Activated CD4-positive, alpha-beta memory T cell treated with anti-CD3 and anti-CD28 coated beads, Interleukin-2, amount 10 ng/mL, durations not matched to agents 7 days and 5 days (primary cell): ENCODE data around the gene RPL12. TPM values are rescaled to one million over a fixed set of nuclear protein-coding genes. Genes with fewer than 3 reads are reported as not detected.

Experiments used
- CTCF ChIA-PET: fragments of 350-600 bp; sonication (Branson Sonifier 250); formaldehyde crosslinking; loops from one replicate; lab custom pipeline; 2021; ENCODE audit warnings: antibody characterized with exemption, inconsistent platforms; lab: Charles Lee
- POLR2A ChIA-PET: fragments of 350-600 bp; sonication (Branson Sonifier 250); formaldehyde crosslinking; loops from one replicate; lab custom pipeline; 2021; ENCODE audit warnings: antibody characterized with exemption; lab: Charles Lee
- DNase-seq: peaks from one replicate; pipeline ENCODE4 v3.0.0-alpha.2; 2020
- H3K27ac Mint-ChIP-seq: one replicate; pipeline ENCODE4 v1.8.0; 2021; ENCODE audit warnings: mild to moderate bottlenecking, mixed read lengths
- H3K27me3 Mint-ChIP-seq: one replicate; pipeline ENCODE4 v1.8.0; 2021; ENCODE audit warnings: mixed read lengths
- H3K36me3 Mint-ChIP-seq: one replicate; pipeline ENCODE4 v1.8.0; 2021; ENCODE audit warnings: low read depth, mixed read lengths
- H3K4me1 Mint-ChIP-seq: one replicate; pipeline ENCODE4 v1.8.0; 2021; ENCODE audit warnings: mixed read lengths
- H3K4me3 Mint-ChIP-seq: one replicate; pipeline ENCODE4 v1.8.0; 2021; ENCODE audit warnings: mild to moderate bottlenecking, mixed read lengths
- H3K9me3 Mint-ChIP-seq: one replicate; pipeline ENCODE4 v1.8.0; 2021; ENCODE audit warnings: mixed read lengths
- total RNA-seq, 2 experiments: library from RNA; stranded (reverse); gene quantifications; one replicate each; pipeline ENCODE4 v1.2.3, GENCODE V29; 2021

RPL12 gene
- total RNA-seq, 2 experiments from 2014 or later: 1,379 to 1,395 TPM

DNA sequence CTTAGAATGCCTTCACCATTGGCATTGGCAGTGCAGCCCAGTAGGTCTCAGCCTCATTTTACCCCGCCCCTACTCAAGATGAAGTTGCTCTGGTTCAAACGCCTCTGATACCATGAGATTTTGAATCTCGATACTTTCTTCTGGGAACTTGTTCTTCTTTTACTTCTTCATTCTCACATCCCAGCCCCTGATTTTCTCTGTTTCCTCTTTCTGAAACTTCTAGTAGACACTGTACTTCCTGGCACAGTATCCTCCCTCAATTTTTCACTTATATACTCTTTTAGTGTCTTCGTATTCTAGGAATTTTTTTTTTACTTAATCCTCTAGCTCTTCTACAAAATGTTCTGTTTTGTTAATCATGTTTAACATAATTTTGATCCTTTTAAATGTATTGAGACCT lies 40.1 kb downstream of the RPL12 start:
- peaks cover 4% of the 10 kb centered on the region for H3K27me3 Mint-ChIP-seq
- H3K4me1 Mint-ChIP-seq: peaks cover 2% of the 10 kb centered on the region
- H3K4me3 Mint-ChIP-seq: no peak overlapping the region
- no peak overlapping the region for H3K27ac Mint-ChIP-seq
- CTCF ChIA-PET: interaction anchor here (0.7 kb wide), 1 partner anchor 167 kb away, joined by 3 read pairs; no protein-coding TSS in a partner anchor
- H3K36me3 Mint-ChIP-seq: no peaks in the 10 kb centered on the region
- H3K9me3 Mint-ChIP-seq: no peaks in the 10 kb centered on the region
- POLR2A ChIA-PET: no interaction called here
- no peak for DNase-seq

DNA sequence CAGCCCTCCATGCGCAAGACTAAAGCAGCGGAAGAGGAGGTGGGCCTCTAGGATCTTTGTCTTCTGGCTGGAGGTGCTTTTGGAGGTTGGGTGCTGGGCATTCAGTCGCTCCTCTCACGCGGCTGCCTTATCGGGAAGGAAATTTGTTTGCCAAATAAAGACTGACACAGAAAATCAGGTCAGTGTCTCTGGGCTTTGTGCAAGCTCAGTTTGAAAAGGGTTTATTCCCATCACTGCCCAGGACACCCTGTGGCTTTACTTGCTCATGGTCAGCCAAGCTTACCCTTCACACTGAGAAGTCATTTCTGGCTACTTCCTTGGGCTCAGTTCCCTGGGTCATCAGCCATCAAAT lies 43.7 kb downstream of the RPL12 start:
- CTCF ChIA-PET: interaction anchor here (0.7 to 1.1 kb wide), 3 partner anchors 8 to 141 kb away, joined by 3 to 7 read pairs (median 3); partner anchors contain the start of gene SLC2A8
- Mint-ChIP-seq H3K9me3 (no peaks in the 10 kb centered on the region), H3K27ac (no peak overlapping the region)

DNA sequence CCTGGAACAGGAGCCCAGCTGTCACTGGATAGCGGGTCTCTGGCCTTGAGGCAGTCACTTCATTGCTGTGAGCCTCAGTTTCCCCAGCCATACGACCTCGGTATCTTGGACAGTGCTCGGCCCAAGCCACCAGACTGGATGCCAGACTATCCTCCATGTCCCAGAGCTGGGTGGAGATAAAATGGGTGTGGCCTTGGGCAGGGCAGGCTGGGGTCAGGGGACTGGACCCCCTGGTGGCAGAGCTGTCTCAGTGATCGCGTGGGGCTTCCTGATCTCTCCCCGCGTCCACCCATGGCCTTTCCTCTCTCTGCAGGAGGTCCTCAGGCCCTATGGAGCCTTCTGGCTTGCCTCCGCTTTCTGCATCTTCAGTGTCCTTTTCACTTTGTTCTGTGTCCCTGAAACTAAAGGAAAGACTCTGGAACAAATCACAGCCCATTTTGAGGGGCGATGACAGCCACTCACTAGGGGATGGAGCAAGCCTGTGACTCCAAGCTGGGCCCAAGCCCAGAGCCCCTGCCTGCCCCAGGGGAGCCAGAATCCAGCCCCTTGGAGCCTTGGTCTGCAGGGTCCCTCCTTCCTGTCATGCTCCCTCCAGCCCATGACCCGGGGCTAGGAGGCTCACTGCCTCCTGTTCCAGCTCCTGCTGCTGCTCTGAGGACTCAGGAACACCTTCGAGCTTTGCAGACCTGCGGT lies 44.3 kb downstream of the RPL12 start:
- Mint-ChIP-seq H3K27ac (no peak overlapping the region), H3K27me3 (peaks cover 2% of the 10 kb centered on the region), H3K9me3 (no peaks in the 10 kb centered on the region), H3K36me3 (no peaks in the 10 kb centered on the region), H3K4me1 (peaks cover 2% of the 10 kb centered on the region), H3K4me3 (no peak overlapping the region)
- CTCF ChIA-PET: interaction anchor here (0.7 to 1.1 kb wide), 3 partner anchors 8 to 140 kb away, joined by 3 to 7 read pairs (median 3); partner anchors contain the start of gene SLC2A8
- DNase-seq: no peak
- POLR2A ChIA-PET: no interaction called here

More for the DNA sequence above, 43.7 kb downstream of the RPL12 start:
- no peak for DNase-seq
- Mint-ChIP-seq H3K4me3 (no peak overlapping the region), H3K27me3 (peaks cover 4% of the 10 kb centered on the region), H3K4me1 (peaks cover 2% of the 10 kb centered on the region), H3K36me3 (no peaks in the 10 kb centered on the region)
- POLR2A ChIA-PET: no interaction called here

DNA sequence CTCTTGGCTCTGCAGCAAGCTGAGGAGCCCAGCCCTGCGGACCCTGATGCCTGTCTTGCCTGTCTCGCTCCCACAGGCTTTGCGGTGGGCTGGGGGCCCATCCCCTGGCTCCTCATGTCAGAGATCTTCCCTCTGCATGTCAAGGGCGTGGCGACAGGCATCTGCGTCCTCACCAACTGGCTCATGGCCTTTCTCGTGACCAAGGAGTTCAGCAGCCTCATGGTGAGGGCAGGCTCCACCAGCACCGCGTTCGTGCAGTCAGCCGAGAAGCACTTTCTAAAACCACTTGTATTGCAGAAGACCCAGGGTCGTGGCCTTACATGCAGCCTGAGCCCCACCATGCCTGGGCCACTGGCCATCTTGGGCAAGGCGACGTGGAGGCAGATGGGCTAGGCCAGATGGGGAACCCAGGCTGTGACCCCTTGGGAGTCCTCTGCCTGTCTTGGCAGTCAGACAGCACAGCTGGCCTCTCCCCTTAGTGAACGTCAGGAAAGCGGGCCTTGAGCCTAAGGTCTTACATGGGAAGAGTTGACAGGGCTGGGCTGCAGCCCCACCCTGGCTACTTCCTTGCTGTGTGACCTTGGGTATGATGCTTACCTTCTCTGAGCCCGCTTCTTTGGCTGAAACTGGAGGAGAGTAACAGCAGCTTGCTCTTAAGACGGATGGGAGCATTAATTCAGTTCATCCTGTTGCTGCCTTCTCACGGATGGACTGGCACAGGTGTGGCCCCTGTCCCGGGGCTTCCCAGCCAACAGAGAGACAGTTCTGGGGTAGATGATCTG lies 45.7 kb downstream of the RPL12 start:
- ChIA-PET POLR2A (no interaction called here), CTCF (no interaction called here)
- H3K4me3 Mint-ChIP-seq: no peak overlapping the region
- H3K9me3 Mint-ChIP-seq: no peaks in the 10 kb centered on the region
- no peaks in the 10 kb centered on the region for H3K4me1 Mint-ChIP-seq
- H3K27me3 Mint-ChIP-seq: no peaks in the 10 kb centered on the region
- no peak for DNase-seq
- no peak overlapping the region for H3K27ac Mint-ChIP-seq
- H3K36me3 Mint-ChIP-seq: no peaks in the 10 kb centered on the region

DNA sequence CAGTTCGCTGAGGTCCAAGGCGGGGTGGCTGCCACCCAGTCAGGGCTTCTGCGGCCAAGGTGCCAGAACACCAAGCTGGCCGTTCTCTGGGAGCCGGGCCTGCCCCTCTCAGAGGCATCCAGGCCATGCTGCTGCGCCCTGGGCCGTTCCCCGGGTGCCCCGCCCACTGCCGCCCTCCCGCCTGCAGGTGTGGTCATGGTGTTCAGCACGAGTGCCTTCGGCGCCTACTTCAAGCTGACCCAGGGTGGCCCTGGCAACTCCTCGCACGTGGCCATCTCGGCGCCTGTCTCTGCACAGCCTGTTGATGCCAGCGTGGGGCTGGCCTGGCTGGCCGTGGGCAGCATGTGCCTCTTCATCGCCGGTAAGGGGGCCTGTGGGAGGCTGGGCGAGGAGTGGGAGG lies 46.6 kb downstream of the RPL12 start:
- Mint-ChIP-seq H3K4me1 (no peaks in the 10 kb centered on the region), H3K27ac (no peak overlapping the region), H3K9me3 (no peaks in the 10 kb centered on the region), H3K4me3 (no peak overlapping the region), H3K36me3 (no peaks in the 10 kb centered on the region), H3K27me3 (no peaks in the 10 kb centered on the region)
- ChIA-PET POLR2A (no interaction called here), CTCF (no interaction called here)
- DNase-seq: no peak

DNA sequence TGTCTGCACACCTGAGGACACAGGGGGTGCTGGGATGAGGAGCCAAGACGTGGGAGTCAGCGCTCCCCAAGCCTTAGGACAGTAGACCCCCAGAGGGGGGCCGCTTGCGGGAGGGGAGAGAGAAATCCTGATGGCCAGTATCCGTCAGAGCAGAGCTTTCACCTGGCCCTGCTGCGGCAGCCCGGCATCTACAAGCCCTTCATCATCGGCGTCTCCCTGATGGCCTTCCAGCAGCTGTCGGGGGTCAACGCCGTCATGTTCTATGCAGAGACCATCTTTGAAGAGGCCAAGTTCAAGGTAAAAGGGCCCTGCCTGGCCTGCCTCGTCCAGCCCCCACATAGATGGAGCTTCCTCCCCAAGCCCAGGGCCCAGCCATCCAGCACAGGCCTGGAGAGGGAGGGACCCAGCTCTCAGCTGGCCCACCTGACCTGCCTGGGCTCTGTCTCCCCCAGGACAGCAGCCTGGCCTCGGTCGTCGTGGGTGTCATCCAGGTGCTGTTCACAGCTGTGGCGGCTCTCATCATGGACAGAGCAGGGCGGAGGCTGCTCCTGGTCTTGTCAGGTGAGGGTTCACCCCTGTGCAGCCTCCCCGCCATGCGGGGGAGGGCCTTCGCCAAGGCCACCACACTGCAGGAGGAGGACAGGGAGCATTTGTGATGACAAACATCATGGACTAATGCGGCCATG lies 47.6 kb downstream of the RPL12 start:
- Mint-ChIP-seq H3K27me3 (peaks cover under 1% of the 10 kb centered on the region), H3K4me1 (no peaks in the 10 kb centered on the region), H3K9me3 (no peaks in the 10 kb centered on the region), H3K4me3 (no peak overlapping the region), H3K36me3 (no peaks in the 10 kb centered on the region), H3K27ac (no peak overlapping the region)
- ChIA-PET POLR2A (no interaction called here), CTCF (no interaction called here)
- DNase-seq: no peak

DNA sequence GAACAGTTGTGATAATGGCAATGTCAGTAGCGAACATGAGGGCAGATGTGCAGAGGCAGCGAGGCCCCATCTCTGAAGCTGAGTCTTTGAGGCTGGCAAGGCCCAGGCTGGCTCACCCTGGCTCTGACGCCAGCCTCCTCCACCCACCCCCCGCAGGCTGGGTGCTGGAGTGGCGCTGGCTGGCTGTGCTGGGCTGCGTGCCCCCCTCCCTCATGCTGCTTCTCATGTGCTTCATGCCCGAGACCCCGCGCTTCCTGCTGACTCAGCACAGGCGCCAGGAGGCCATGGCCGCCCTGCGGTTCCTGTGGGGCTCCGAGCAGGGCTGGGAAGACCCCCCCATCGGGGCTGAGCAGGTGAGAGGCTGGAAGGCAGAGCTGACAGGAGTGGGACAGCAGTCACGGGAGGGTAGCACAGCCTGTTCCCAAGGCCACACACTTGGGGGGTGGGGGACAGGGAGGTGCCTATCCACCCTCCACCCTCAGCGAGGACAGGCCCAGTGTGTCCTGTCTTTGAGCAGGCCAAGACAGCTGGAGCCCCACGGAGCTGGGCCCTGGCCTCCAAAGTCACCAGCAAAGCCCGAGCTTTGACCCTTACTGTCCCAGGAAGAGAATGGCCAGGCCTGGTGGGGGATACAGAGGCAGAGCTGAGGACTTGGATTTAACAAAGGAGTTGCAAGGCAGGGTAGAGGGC lies 48.7 kb downstream of the RPL12 start:
- no peak overlapping the region for H3K27ac Mint-ChIP-seq
- POLR2A ChIA-PET: interaction anchor here (0.6 kb wide), 1 partner anchor 389 kb away, joined by 4 read pairs; no protein-coding TSS in a partner anchor
- H3K36me3 Mint-ChIP-seq: no peaks in the 10 kb centered on the region
- no peak overlapping the region for H3K4me3 Mint-ChIP-seq
- CTCF ChIA-PET: no interaction called here
- no peaks in the 10 kb centered on the region for H3K9me3 Mint-ChIP-seq
- peaks cover 7% of the 10 kb centered on the region for H3K4me1 Mint-ChIP-seq
- H3K27me3 Mint-ChIP-seq: peaks cover 8% of the 10 kb centered on the region
- DNase-seq: no peak

DNA sequence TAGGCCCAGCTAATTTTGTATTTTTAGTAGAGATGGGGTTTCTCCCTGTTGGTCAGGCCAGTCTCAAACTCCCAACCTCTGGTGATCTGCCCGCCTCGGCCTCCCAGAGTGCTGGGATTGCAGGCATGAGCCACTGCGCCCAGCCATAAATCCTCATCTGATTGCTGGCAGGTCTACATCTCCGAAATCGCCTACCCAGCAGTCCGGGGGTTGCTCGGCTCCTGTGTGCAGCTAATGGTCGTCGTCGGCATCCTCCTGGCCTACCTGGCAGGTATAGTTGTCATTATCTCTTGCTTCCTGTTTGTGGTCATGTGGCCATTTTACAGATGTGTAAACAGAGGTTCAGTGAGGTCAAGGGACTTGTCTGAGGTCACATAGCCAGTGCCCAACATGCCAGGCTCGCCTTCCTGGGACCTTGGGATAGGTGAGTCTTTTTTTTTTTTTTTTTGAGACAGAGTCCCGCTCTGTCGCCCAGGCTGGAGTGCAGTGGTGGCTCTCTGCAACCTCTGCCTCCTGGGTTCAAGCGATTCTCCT lies 51.4 kb downstream of the RPL12 start:
- POLR2A ChIA-PET: interaction anchor here (0.8 to 4.1 kb wide), 4 partner anchors 12 to 51 kb away, joined by 3 to 54 read pairs (median 5); partner anchors contain the start of genes LRSAM1, RPL12 and ZNF79
- no peak for DNase-seq
- no peak overlapping the region for H3K27ac Mint-ChIP-seq
- CTCF ChIA-PET: interaction anchor here (1.2 to 1.8 kb wide), 2 partner anchors 8 to 12 kb away, joined by 3 to 7 read pairs; no protein-coding TSS in a partner anchor
- H3K4me1 Mint-ChIP-seq: peaks cover 18% of the 10 kb centered on the region
- H3K4me3 Mint-ChIP-seq: no peak overlapping the region
- no peaks in the 10 kb centered on the region for H3K9me3 Mint-ChIP-seq
- peaks cover 22% of the 10 kb centered on the region for H3K27me3 Mint-ChIP-seq
- no peaks in the 10 kb centered on the region for H3K36me3 Mint-ChIP-seq

DNA sequence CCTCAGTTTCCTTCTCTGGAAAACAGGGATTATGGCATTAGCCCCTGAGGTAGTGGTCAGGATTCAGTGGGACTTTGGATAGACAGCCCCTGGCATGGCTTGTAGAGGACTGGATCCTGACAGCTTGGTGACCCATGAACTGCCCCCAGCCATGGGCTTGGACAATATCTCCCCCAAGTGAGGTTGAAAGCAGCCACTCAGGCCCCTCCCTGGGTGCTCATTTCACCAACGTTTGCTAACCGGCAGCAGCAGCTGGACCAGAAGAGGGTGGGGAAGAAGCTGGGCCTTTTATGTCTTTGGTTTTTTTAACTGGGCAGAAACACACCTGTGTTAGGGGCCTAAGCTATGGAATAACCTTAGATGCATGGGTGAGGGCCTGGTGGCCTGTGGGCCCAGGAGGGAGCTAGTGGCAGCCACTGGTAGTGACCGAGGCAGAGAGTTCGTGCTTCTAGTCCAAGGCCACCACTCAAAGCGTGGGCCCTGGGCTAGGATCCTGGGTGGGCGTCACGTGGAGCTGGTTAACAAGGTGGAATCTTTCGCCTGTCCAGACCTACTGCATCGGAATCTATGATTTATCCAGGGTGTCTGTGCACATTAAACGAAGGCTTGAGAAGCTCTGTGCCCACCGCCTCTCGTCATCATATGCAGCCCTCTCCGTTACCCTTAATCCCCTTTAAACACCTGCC lies 52.3 kb downstream of the RPL12 start:
- peaks cover 18% of the 10 kb centered on the region for H3K4me1 Mint-ChIP-seq
- H3K27me3 Mint-ChIP-seq: peaks cover 28% of the 10 kb centered on the region
- no peaks in the 10 kb centered on the region for H3K9me3 Mint-ChIP-seq
- ChIA-PET CTCF (interaction anchor here (1.2 to 1.8 kb wide), 3 partner anchors 9 to 87 kb away, joined by 3 to 7 read pairs (median 3); no protein-coding TSS in a partner anchor), POLR2A (interaction anchor here (0.6 to 4.1 kb wide), 5 partner anchors 11 to 155 kb away, joined by 3 to 54 read pairs (median 4); partner anchors contain the start of genes LRSAM1, RPL12 and ZNF79)
- no peak overlapping the region for H3K27ac Mint-ChIP-seq
- DNase-seq: no peak
- no peaks in the 10 kb centered on the region for H3K36me3 Mint-ChIP-seq
- H3K4me3 Mint-ChIP-seq: peak overlapping the region; percentile 67

DNA sequence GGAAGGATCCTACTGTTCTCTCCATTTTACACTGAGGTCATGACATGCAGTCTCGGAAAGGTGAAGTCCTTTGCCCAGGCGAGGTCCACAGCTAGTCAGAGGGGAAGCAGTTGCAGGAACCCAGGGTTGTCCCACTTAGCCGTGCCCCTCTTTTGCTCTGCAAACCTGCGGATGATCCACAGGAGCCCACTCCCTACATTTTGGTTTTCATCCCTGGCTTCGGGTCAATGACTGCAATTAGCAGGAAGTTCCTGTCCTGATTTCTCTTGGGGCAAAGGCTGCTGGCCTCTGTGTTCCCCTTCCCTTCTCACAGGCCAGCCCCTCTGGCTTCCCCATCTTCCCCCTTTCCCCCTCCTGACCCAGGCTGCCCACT lies 52.9 kb downstream of the RPL12 start:
- H3K4me3 Mint-ChIP-seq: peak overlapping the region; percentile 67
- DNase-seq: no peak
- CTCF ChIA-PET: interaction anchor here (1.2 to 2.1 kb wide), 5 partner anchors 10 to 183 kb away, joined by 3 to 15 read pairs (median 6); no protein-coding TSS in a partner anchor
- peaks cover 18% of the 10 kb centered on the region for H3K4me1 Mint-ChIP-seq
- no peaks in the 10 kb centered on the region for H3K9me3 Mint-ChIP-seq
- POLR2A ChIA-PET: interaction anchor here (1.0 to 4.1 kb wide), 5 partner anchors 11 to 95 kb away, joined by 3 to 54 read pairs (median 14); partner anchors contain the start of genes LRSAM1, RPL12 and ZNF79
- H3K27me3 Mint-ChIP-seq: peaks cover 31% of the 10 kb centered on the region
- no peaks in the 10 kb centered on the region for H3K36me3 Mint-ChIP-seq
- no peak overlapping the region for H3K27ac Mint-ChIP-seq
